ENCODE results near the gene UPP2.

UPP2 gene

GRCh38 chr2:158099716-158100115 lies 2.0 kb upstream of the UPP2 start:
- in situ Hi-C loops (cut with HindIII; ENCODE audit: low sequenced_read_pairs) = no loop called here
- TF ChIP-seq CTCF (IDR thresholded peaks at IDR 0.05; ENCODE audit: low read depth, low read length, missing control alignments) = no peak
- no peak overlapping the region for H3K4me3 ChIP-seq (ENCODE audit: low read depth, low read length)
- no peak for DNase-seq (ENCODE audit: low read depth)

DNA sequence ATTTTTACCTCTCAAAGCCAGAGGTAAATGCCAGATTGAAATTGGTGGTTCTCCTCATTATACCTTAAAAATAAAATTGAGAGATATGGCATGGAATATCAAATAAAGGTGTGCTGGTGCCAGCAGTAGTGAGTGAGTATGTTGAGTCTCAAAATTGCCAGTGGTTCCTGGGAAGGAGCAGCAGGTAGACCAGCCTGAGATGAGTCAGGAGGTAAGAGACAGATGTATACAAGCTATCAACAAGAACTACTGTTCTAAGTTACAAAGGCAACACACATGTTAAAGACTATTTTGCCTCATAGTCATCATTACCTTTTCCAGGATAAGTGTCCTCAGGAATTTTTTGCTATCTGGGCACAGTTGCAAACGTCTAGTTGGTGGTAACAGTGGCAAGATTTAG lies 1.3 kb upstream of the UPP2 start:
- in situ Hi-C loops (cut with HindIII; ENCODE audit: low sequenced_read_pairs) = no loop called here
- no peak overlapping the region for H3K4me3 ChIP-seq (ENCODE audit: low read depth, low read length)
- TF ChIP-seq CTCF (IDR thresholded peaks at IDR 0.05; ENCODE audit: low read depth, low read length, missing control alignments) = no peak
- no peak for DNase-seq (ENCODE audit: low read depth)

GRCh38 chr2:158102446-158102845 lies 770 bp downstream of the UPP2 start:
- no peak for TF ChIP-seq CTCF (IDR thresholded peaks at IDR 0.05; ENCODE audit: low read depth, low read length, missing control alignments)
- in situ Hi-C loops (cut with HindIII; ENCODE audit: low sequenced_read_pairs) = no loop called here
- no peak for DNase-seq (ENCODE audit: low read depth)
- H3K4me3 ChIP-seq (ENCODE audit: low read depth, low read length) = no peak overlapping the region

DNA sequence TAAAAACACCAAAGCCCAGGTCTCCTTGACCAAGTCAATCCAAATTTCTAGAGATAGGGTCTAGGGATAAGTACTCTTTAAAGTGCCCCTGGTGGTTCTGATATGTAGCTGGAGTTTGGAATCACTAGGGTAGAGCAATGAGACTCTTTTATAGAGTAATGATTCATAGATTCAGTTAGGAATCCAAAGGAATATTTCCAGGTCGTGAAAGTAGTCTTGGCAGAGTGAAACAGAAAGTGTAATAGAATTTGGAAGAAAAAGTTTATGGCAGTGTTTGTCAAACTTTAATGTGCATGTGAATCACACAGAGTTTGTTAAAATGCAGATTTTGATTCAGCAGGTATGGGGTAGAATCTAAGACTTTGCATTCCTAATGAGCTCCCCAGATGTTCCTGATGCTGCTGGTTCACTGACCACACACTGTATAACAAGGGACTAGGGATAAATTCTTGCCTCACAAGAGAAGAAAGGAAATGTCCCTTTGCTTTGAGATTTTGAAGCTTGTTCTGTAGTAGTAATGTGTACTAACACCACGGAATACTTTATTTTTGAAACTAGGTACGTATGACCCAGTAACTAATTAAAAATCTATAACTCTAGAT lies 1.8 kb downstream of the UPP2 start:
- in situ Hi-C loops (cut with HindIII; ENCODE audit: low sequenced_read_pairs) = no loop called here
- no peak for DNase-seq (ENCODE audit: low read depth)
- H3K4me3 ChIP-seq (ENCODE audit: low read depth, low read length) = no peak overlapping the region
- TF ChIP-seq CTCF (IDR thresholded peaks at IDR 0.05; ENCODE audit: low read depth, low read length, missing control alignments) = no peak

GRCh38 chr2:158104903-158105302 lies 3.2 kb downstream of the UPP2 start:
- no peak for TF ChIP-seq CTCF (IDR thresholded peaks at IDR 0.05; ENCODE audit: low read depth, low read length, missing control alignments)

GRCh38 chr2:158112992-158113391 lies 11.3 kb downstream of the UPP2 start:
- no peak overlapping the region for H3K4me3 ChIP-seq (ENCODE audit: low read depth, low read length)
- no peak for TF ChIP-seq CTCF (IDR thresholded peaks at IDR 0.05; ENCODE audit: low read depth, low read length, missing control alignments)
- in situ Hi-C loops (cut with HindIII; ENCODE audit: low sequenced_read_pairs) = no loop called here
- DNase-seq (ENCODE audit: low read depth) = peak; percentile 32

More at GRCh38 chr2:158104903-158105302, 3.2 kb downstream of the UPP2 start:
- DNase-seq (ENCODE audit: low read depth) = no peak
- no peak overlapping the region for H3K4me3 ChIP-seq (ENCODE audit: low read depth, low read length)
- in situ Hi-C loops (cut with HindIII; ENCODE audit: low sequenced_read_pairs) = no loop called here

Data from astrocyte of the cerebellum (primary cell).